HCT116 (cell line): ENCODE data around the gene C3orf22. TPM values are rescaled to one million over a fixed set of nuclear protein-coding genes. Genes with fewer than 3 reads are reported as not detected.

ENCODE experiments used
- ATAC-seq: fragments of 200-7000 bp; cut with Tn5 transposase; 2 replicates; pipeline ENCODE4 v1.9.1; 2020; ENCODE audit warnings: mild to moderate bottlenecking, moderate library complexity
- BruUV-seq: library from RNA; stranded (reverse); fragments of 400-500 nt; replicated peaks from 2 replicates; lab custom pipeline; 2021; lab: Mats Ljungman, UMichigan
- CTCF ChIA-PET: fragments of 300-600 bp; sonication (Branson Sonifier 250); formaldehyde crosslinking; loops from one replicate; lab custom pipeline; 2021; ENCODE audit warnings: antibody characterized with exemption; lab: Charles Lee
- POLR2A ChIA-PET: fragments of 300-600, 350-600 bp; sonication (Branson Sonifier 250); formaldehyde crosslinking; loops from one replicate; lab custom pipeline; 2021; ENCODE audit warnings: antibody characterized with exemption; lab: Charles Lee
- RAD21 ChIA-PET, 2 experiments: fragments of 300-600 bp; sonication (Branson Sonifier 250); formaldehyde crosslinking; loops; one replicate each; lab custom pipeline; 2023; ENCODE audit warnings: low total read pairs in 2 of 2; ENCODE audit not compliant: uncharacterized antibody in 2 of 2, unreplicated experiment in 2 of 2, low non-redundant PET in 1 of 2; lab: Charles Lee
- DNase-seq: peaks from one replicate; pipeline ENCODE4 v3.0.0-alpha.2; 2010; ENCODE audit warnings: low read depth, low spot score
- H2AFZ ChIP-seq: fragments of 200-600 bp; shearing (Covaris generic), sonication (generic); 2 replicates; pipeline ENCODE4 v1.6.1; 2017; ENCODE audit warnings: low read depth, mixed run types, mixed read lengths, antibody characterized with exemption, low read length; ENCODE audit not compliant: poor library complexity, severe bottlenecking
- H3K27ac ChIP-seq: 2 replicates; pipeline ENCODE4 v1.5.1; 2012; ENCODE audit warnings: low read depth, low read length
- H3K27me3 ChIP-seq: fragments of 200-600 bp; sonication (generic); 2 replicates; pipeline ENCODE4 v1.6.1; 2016; ENCODE audit warnings: mixed run types, low read length, mixed read lengths; ENCODE audit not compliant: insufficient read depth
- H3K36me3 ChIP-seq, 2 experiments: fragments of 200-500 bp in 1 of 2; fragments of 200-600 bp in 1 of 2; sonication (Bioruptor generic) in 1 of 2; sonication (generic) in 1 of 2; 2 replicates each; pipeline versions ENCODE4 v1.5.1 to v1.6.1; 2014 to 2016; ENCODE audit warnings: low read length in 2 of 2, inconsistent platforms in 1 of 2, mixed read lengths in 1 of 2, mixed run types in 1 of 2; ENCODE audit not compliant: insufficient read depth in 2 of 2, control insufficient read depth in 1 of 2
- H3K4me1 ChIP-seq, 2 experiments: fragments of 200-600 bp in 1 of 2; sonication (generic) in 1 of 2; 2 replicates each; pipeline versions ENCODE4 v1.5.1 to v1.6.1; 2012 to 2017; ENCODE audit warnings: low read length in 2 of 2, inconsistent platforms in 1 of 2, mild to moderate bottlenecking in 1 of 2, mixed read lengths in 1 of 2, mixed run types in 1 of 2, moderate library complexity in 1 of 2; ENCODE audit not compliant: insufficient read depth in 2 of 2, control insufficient read depth in 1 of 2
- H3K4me2 ChIP-seq: fragments of 200-600 bp; sonication (generic); 2 replicates; pipeline ENCODE4 v1.6.1; 2017; ENCODE audit warnings: mixed run types, low read length, mixed read lengths
- H3K4me3 ChIP-seq, 2 experiments: fragments of 200-600 bp in 1 of 2; sonication (generic) in 1 of 2; replicated peaks in 1 of 2; 2 replicates each; pipeline ENCODE4 v1.5.1; 2011 to 2016; ENCODE audit warnings: low read length in 2 of 2, control low read depth in 1 of 2, low read depth in 1 of 2, mild to moderate bottlenecking in 1 of 2, mixed read lengths in 1 of 2, mixed run types in 1 of 2
- H3K79me2 ChIP-seq: fragments of 200-600 bp; sonication (generic); 2 replicates; pipeline ENCODE4 v1.6.1; 2017; ENCODE audit warnings: mild to moderate bottlenecking, mixed run types, low read length, moderate library complexity, mixed read lengths; ENCODE audit not compliant: insufficient read depth
- H3K9ac ChIP-seq: fragments of 200-600 bp; sonication (generic); 2 replicates; pipeline ENCODE4 v1.6.1; 2016; ENCODE audit warnings: low read length, mixed read lengths
- H3K9me2 ChIP-seq: fragments of 200-600 bp; sonication (generic), shearing (Covaris generic); 2 replicates; pipeline ENCODE4 v1.6.1; 2017; ENCODE audit warnings: mixed run types, mild to moderate bottlenecking, moderate library complexity; ENCODE audit not compliant: insufficient read depth
- H3K9me3 ChIP-seq, 2 experiments: fragments of 200-500 bp in 1 of 2; fragments of 200-600 bp in 1 of 2; sonication (Bioruptor generic) in 1 of 2; sonication (generic) in 1 of 2; 2 replicates each; pipeline ENCODE4 v1.6.1; 2014 to 2017; ENCODE audit warnings: low read length in 2 of 2, mixed read lengths in 2 of 2, inconsistent platforms in 1 of 2, low read depth in 1 of 2, mild to moderate bottlenecking in 1 of 2, mixed run types in 1 of 2, moderate library complexity in 1 of 2; ENCODE audit not compliant: control insufficient read depth in 1 of 2, insufficient read depth in 1 of 2
- H4K20me1 ChIP-seq: fragments of 200-600 bp; sonication (generic), shearing (Covaris generic); 2 replicates; pipeline ENCODE4 v1.6.1; 2017; ENCODE audit warnings: mixed run types, mild to moderate bottlenecking, moderate library complexity; ENCODE audit not compliant: insufficient read depth
- ATF3 ChIP-seq: IDR thresholded peaks from 2 replicates; pipeline ENCODE4 v1.6.1; 2012
- CEBPB ChIP-seq: IDR thresholded peaks from 2 replicates; pipeline ENCODE4 v1.6.1; 2012; ENCODE audit warnings: low read depth
- EGR1 ChIP-seq: IDR thresholded peaks from 2 replicates; pipeline ENCODE4 v1.6.1; 2012; ENCODE audit warnings: low read depth
- EZH2phosphoT487 ChIP-seq: fragments of 200-600 bp; IDR thresholded peaks from 2 replicates; pipeline ENCODE4 v1.6.1; 2018; ENCODE audit warnings: antibody characterized with exemption, borderline replicate concordance
- FOSL1 ChIP-seq: IDR thresholded peaks from 2 replicates; pipeline ENCODE4 v1.6.1; 2012; ENCODE audit warnings: low read depth
- MAX ChIP-seq: IDR thresholded peaks from 2 replicates; pipeline ENCODE4 v1.6.1; 2012
- RAD21 ChIP-seq: IDR thresholded peaks from 2 replicates; pipeline ENCODE4 v1.6.1; 2012; ENCODE audit warnings: low read depth, mild to moderate bottlenecking
- REST ChIP-seq: IDR thresholded peaks from 2 replicates; pipeline ENCODE4 v1.6.1; 2012; ENCODE audit warnings: low read depth
- SIN3A ChIP-seq: IDR thresholded peaks from 2 replicates; pipeline ENCODE4 v1.6.1; 2012; ENCODE audit warnings: low read depth
- SRF ChIP-seq: IDR thresholded peaks from 2 replicates; pipeline ENCODE4 v1.6.1; 2012; ENCODE audit warnings: low read depth
- YY1 ChIP-seq: IDR thresholded peaks from 2 replicates; pipeline ENCODE4 v1.6.1; 2011; ENCODE audit warnings: low read length, low read depth, moderate library complexity, mild to moderate bottlenecking; ENCODE audit not compliant: insufficient replicate concordance; ENCODE audit errors: extremely low read depth
- ZNF274 ChIP-seq: fragments of 200-500 bp; sonication (Bioruptor generic); IDR thresholded peaks from 2 replicates; pipeline ENCODE4 v1.6.1; 2014; ENCODE audit warnings: mild to moderate bottlenecking, low read depth, low read length, inconsistent platforms
- intact Hi-C: fragments of 100-400 bp; cut with micrococcal nuclease; formaldehyde crosslinking; loops from 2 replicates; pipeline ENCODE4 v1.10.0; 2022
- total RNA-seq: library from RNA; stranded (reverse); gene quantifications from one replicate; pipeline ENCODE4 v1.2.1, GENCODE V29; 2021; ENCODE audit not compliant: unreplicated experiment

Gene C3orf22
- total RNA-seq, 1 experiment from 2014 or later: not detected

- ChIA-PET POLR2A (no interaction called here), RAD21 (no interaction called here), CTCF (interaction anchor here (1.5 kb wide), 1 partner anchor 15 kb away, joined by 3 read pairs; no protein-coding TSS in a partner anchor)
- peaks cover 12 to 15% of the 10 kb centered on the region in 2 experiments; a peak in 3 of 4 replicates for H3K4me1 ChIP-seq
- no peaks in the 10 kb centered on the region for H3K9me3 ChIP-seq
- BruUV-seq: no TSS peak
- no peaks in the 10 kb centered on the region for H3K9me2 ChIP-seq
- H3K9ac ChIP-seq: no peak overlapping the region
- no peak overlapping the region for H3K4me3 ChIP-seq
- no peak overlapping the region for H3K27ac ChIP-seq
- H3K27me3 ChIP-seq: peaks cover 36% of the 10 kb centered on the region
- no peaks in the 10 kb centered on the region for H4K20me1 ChIP-seq
- intact Hi-C loops: no loop called here
- no peak overlapping the region for H3K4me2 ChIP-seq
- no peak overlapping the region for H2AFZ ChIP-seq
- TF ChIP-seq ATF3 (no peak), CEBPB (no peak), SRF (no peak), YY1 (no peak), ZNF274 (no peak), RAD21 (no peak), EZH2phosphoT487 (no peak), FOSL1 (no peak), EGR1 (no peak), REST (no peak), MAX (no peak), SIN3A (no peak)
- ATAC-seq: no peak
- H3K79me2 ChIP-seq: no peaks in the 10 kb centered on the region
- DNase-seq: no peak
- no peaks in the 10 kb centered on the region for H3K36me3 ChIP-seq
These were observed 20.9 kb downstream of the C3orf22 start for GRCh38 chr3:126537730-126538281.
